ENCODE data around the gene CDPF1. TPM values are rescaled to one million over a fixed set of nuclear protein-coding genes. Genes with fewer than 3 reads are reported as not detected.

The CDPF1 gene, protein sequence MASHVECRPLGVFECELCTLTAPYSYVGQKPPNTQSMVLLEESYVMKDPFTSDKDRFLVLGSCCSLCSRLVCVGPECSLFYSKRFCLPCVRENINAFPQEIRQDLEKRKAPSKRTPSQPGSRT
- 9.8 TPM for polyA plus RNA-seq (2013, experiment 1 of 2)
- polyA plus RNA-seq (2013, experiment 2 of 2), result 11.0 TPM

DNA sequence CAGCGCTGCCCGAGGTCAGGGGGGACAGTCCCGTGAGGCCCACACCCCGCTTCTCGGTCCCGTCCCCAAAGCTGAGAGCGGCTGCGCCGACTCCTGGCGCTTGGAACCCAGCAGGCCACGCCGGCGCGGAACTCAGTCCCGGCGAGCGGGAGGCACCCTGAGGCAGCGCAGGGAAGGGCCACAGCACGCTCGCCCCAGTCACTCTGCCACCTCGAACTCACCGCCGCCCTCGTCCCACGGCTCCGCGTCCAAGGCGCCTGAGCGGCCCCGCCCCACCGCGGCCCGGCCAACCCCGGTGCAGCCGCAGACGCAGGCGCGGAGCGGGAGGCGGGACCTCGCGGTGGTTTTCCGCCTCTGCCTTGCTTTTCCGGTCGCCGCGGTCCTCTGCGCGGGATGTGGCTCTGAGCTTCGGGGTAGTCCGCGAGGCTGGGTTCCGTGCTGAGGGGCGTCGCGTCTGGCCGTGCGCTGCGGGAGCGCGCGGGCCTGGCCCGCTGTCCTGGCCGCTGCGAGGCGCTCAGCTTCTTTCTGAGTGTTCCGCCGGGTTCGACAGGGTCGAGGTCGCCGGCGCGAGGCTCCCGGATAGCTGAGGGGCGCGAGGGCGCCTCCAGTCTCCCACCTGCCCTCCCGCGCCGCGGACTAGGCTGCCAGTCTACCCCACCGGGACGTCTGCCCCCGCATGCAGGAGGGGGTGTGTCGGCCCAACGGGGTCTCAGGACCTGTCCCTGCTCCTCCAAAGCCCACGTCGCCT is at the start of gene CDPF1:
TSS of gene CDPF1 (minus strand) at position 259 of the 748 bp plus-strand sequence. CDS start 2,009 bp downstream, outside the sequence.
- Histone ChIP-seq H3K36me3 (ENCODE audit: control insufficient read depth, insufficient read depth, low read length) (no peaks in the 10 kb centered on the region), H3K27ac (ENCODE audit: low read depth, low read length, severe bottlenecking) (peak within 1 kb of the TSS; percentile 49), H3K9me3 (ENCODE audit: control insufficient read depth, low read length) (no peaks in the 10 kb centered on the region), H3K4me3 (ENCODE audit: extremely low read depth, insufficient read depth, low read length, poor library complexity, severe bottlenecking) (peak within 1 kb of the TSS; percentile 60), H3K4me1 (ENCODE audit: control insufficient read depth, insufficient read depth, low read length, poor library complexity, severe bottlenecking) (peaks cover 4% of the 10 kb centered on the region)
- WGBS, 2 experiments (ENCODE audit: insufficient coverage in 2 of 2), result 2 to 3% methylated on average over 86 to 88 of the region's 89 CpGs

GRCh38 chr22:46299101-46299500 is 49.0 kb upstream of the CDPF1 start:
- Histone ChIP-seq H3K27ac (ENCODE audit: low read depth, low read length, severe bottlenecking) (no peak overlapping the region), H3K4me3 (ENCODE audit: extremely low read depth, insufficient read depth, low read length, poor library complexity, severe bottlenecking) (no peak overlapping the region), H3K36me3 (ENCODE audit: control insufficient read depth, insufficient read depth, low read length) (peaks cover 50% of the 10 kb centered on the region), H3K4me1 (ENCODE audit: control insufficient read depth, insufficient read depth, low read length, poor library complexity, severe bottlenecking) (peaks cover 4% of the 10 kb centered on the region), H3K9me3 (ENCODE audit: control insufficient read depth, low read length) (no peaks in the 10 kb centered on the region)
- 95 to 97% methylated on average over 12 to 13 of the region's 13 CpGs for WGBS, 2 experiments (ENCODE audit: insufficient coverage in 2 of 2)

GRCh38 chr22:46297151-46297812 is 47.2 kb upstream of the CDPF1 start:
- Histone ChIP-seq H3K4me1 (ENCODE audit: control insufficient read depth, insufficient read depth, low read length, poor library complexity, severe bottlenecking) (peaks cover 8% of the 10 kb centered on the region), H3K36me3 (ENCODE audit: control insufficient read depth, insufficient read depth, low read length) (peaks cover 48% of the 10 kb centered on the region), H3K4me3 (ENCODE audit: extremely low read depth, insufficient read depth, low read length, poor library complexity, severe bottlenecking) (peak overlapping the region; percentile 77), H3K27ac (ENCODE audit: low read depth, low read length, severe bottlenecking) (peak overlapping the region; percentile 49), H3K9me3 (ENCODE audit: control insufficient read depth, low read length) (no peaks in the 10 kb centered on the region)
- WGBS, 2 experiments (ENCODE audit: insufficient coverage in 2 of 2), result 0 to 1% methylated on average over 19 to 26 of the region's 32 CpGs

- Histone ChIP-seq H3K9me3 (ENCODE audit: control insufficient read depth, low read length) (no peaks in the 10 kb centered on the region), H3K4me3 (ENCODE audit: extremely low read depth, insufficient read depth, low read length, poor library complexity, severe bottlenecking) (peak within 1 kb of the TSS; percentile 77), H3K36me3 (ENCODE audit: control insufficient read depth, insufficient read depth, low read length) (peaks cover 46% of the 10 kb centered on the region), H3K27ac (ENCODE audit: low read depth, low read length, severe bottlenecking) (peak within 1 kb of the TSS; percentile 67), H3K4me1 (ENCODE audit: control insufficient read depth, insufficient read depth, low read length, poor library complexity, severe bottlenecking) (peaks cover 8% of the 10 kb centered on the region)
- 0 to 1% methylated on average over 62 to 72 of the region's 76 CpGs for WGBS, 2 experiments (ENCODE audit: insufficient coverage in 2 of 2)
These were observed 46.4 kb upstream of the CDPF1 start, which contains the start of gene GTSE1 for GRCh38 chr22:46296257-46297150. Gene GTSE1 (plus strand): TSS chr22:46296870. CDS start chr22:46297401, 531 bp downstream.

DNA sequence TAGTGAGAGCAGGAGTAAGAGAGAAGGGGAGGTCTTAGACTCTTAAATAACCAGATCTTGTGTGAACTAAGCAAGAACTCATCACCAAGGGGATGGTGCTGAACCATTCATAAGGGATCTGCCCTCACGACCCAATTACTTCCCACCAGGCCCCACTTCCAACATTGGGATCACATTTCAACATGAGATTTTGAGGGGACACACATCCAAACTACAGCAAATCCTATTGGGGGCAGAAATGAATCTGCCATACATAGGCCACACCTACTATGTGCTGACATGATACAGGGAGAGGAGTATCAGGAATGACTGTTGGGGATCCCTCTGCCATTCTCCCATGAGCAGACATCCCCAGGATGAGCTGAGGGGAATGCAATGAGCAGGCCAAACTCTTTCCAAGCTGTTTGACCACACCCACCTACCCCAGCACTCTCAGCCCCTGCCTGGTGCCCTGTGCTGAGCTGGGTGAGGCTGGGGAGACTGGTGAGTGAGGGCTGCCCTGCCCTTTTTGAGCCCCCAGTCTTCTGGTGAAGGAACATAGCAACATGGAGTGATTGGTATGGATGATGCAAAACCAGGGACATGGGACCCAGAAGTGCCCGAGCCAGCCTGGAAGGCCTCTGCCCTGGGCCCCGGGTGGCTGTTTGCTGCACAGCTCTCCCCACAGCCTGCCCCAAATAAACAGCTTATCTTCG is 45.3 kb upstream of the CDPF1 start:
- no peaks in the 10 kb centered on the region for H3K9me3 ChIP-seq (ENCODE audit: control insufficient read depth, low read length)
- H3K36me3 ChIP-seq (ENCODE audit: control insufficient read depth, insufficient read depth, low read length), result peaks cover 43% of the 10 kb centered on the region
- 75 to 89% methylated on average over 2 to 3 of the region's 4 CpGs for WGBS, 2 experiments (ENCODE audit: insufficient coverage in 2 of 2)
- H3K4me1 ChIP-seq (ENCODE audit: control insufficient read depth, insufficient read depth, low read length, poor library complexity, severe bottlenecking), result peaks cover 8% of the 10 kb centered on the region
- H3K27ac ChIP-seq (ENCODE audit: low read depth, low read length, severe bottlenecking), result no peak overlapping the region
- peak overlapping the region; percentile 77 for H3K4me3 ChIP-seq (ENCODE audit: extremely low read depth, insufficient read depth, low read length, poor library complexity, severe bottlenecking)

DNA sequence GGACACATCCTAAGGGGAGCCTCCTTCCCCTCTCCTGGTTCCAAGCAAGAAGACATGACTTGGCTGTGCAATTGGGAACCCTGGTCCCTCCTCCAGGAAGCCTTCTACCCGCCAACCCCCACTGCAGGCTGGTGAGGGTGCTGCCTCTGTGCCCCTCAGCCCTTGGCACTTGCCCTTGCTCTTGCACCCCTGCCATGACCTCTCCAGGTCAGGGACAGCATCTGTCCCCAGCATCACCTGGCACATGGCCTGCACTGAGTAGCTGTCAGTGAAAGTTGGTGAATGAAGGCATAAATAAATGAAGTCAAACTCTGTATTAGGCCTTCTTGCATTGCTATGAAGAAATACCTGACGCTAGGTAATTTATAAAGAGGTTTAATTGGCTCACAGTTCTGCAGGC is 44.7 kb upstream of the CDPF1 start:
- WGBS, 2 experiments (ENCODE audit: insufficient coverage in 2 of 2), result 91 to 96% methylated on average over 2 of the region's 2 CpGs
- Histone ChIP-seq H3K4me1 (ENCODE audit: control insufficient read depth, insufficient read depth, low read length, poor library complexity, severe bottlenecking) (peaks cover 8% of the 10 kb centered on the region), H3K9me3 (ENCODE audit: control insufficient read depth, low read length) (no peaks in the 10 kb centered on the region), H3K27ac (ENCODE audit: low read depth, low read length, severe bottlenecking) (no peak overlapping the region), H3K36me3 (ENCODE audit: control insufficient read depth, insufficient read depth, low read length) (peaks cover 38% of the 10 kb centered on the region), H3K4me3 (ENCODE audit: extremely low read depth, insufficient read depth, low read length, poor library complexity, severe bottlenecking) (no peak overlapping the region)

- H3K36me3 ChIP-seq (ENCODE audit: control insufficient read depth, insufficient read depth, low read length), result peaks cover 27% of the 10 kb centered on the region
- no peaks in the 10 kb centered on the region for H3K9me3 ChIP-seq (ENCODE audit: control insufficient read depth, low read length)
- WGBS, 2 experiments (ENCODE audit: insufficient coverage in 2 of 2), result 77 to 90% methylated on average over 10 to 11 of the region's 11 CpGs
- H3K4me1 ChIP-seq (ENCODE audit: control insufficient read depth, insufficient read depth, low read length, poor library complexity, severe bottlenecking), result peaks cover 6% of the 10 kb centered on the region
- no peak overlapping the region for H3K27ac ChIP-seq (ENCODE audit: low read depth, low read length, severe bottlenecking)
- no peak overlapping the region for H3K4me3 ChIP-seq (ENCODE audit: extremely low read depth, insufficient read depth, low read length, poor library complexity, severe bottlenecking)
These were observed 43.6 kb upstream of the CDPF1 start for GRCh38 chr22:46293577-46294260.

GRCh38 chr22:46292732-46293131 is 42.6 kb upstream of the CDPF1 start:
- WGBS, 2 experiments (ENCODE audit: insufficient coverage in 2 of 2), result 97 to 98% methylated on average over 14 of the region's 14 CpGs
- H3K36me3 ChIP-seq (ENCODE audit: control insufficient read depth, insufficient read depth, low read length), result peaks cover 21% of the 10 kb centered on the region
- peaks cover 4% of the 10 kb centered on the region for H3K4me1 ChIP-seq (ENCODE audit: control insufficient read depth, insufficient read depth, low read length, poor library complexity, severe bottlenecking)
- H3K9me3 ChIP-seq (ENCODE audit: control insufficient read depth, low read length), result no peaks in the 10 kb centered on the region
- H3K27ac ChIP-seq (ENCODE audit: low read depth, low read length, severe bottlenecking), result no peak overlapping the region
- no peak overlapping the region for H3K4me3 ChIP-seq (ENCODE audit: extremely low read depth, insufficient read depth, low read length, poor library complexity, severe bottlenecking)

DNA sequence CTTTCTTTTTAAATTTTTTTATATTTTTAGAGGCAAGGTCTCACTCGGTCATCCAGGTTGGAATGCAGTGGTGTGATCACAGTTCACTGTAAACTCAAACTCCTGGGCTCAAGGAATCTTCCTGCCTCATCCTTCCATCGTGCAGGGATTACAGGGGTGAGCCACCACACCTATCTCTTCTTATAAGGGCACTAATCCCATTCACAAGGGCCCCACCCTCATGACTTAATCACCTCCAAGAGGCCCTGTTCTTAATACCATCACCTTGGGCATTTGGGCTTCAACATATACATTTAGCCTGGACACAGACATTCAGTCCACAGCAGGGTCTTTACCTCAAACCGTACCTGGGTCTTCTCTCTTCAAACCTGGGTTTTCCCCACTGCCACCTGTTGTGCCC is 42.1 kb upstream of the CDPF1 start:
- peaks cover 21% of the 10 kb centered on the region for H3K36me3 ChIP-seq (ENCODE audit: control insufficient read depth, insufficient read depth, low read length)
- H3K27ac ChIP-seq (ENCODE audit: low read depth, low read length, severe bottlenecking), result no peak overlapping the region
- H3K4me1 ChIP-seq (ENCODE audit: control insufficient read depth, insufficient read depth, low read length, poor library complexity, severe bottlenecking), result peaks cover 4% of the 10 kb centered on the region
- no peaks in the 10 kb centered on the region for H3K9me3 ChIP-seq (ENCODE audit: control insufficient read depth, low read length)
- WGBS, 2 experiments (ENCODE audit: insufficient coverage in 2 of 2), result 93 to 100% methylated on average over 2 to 3 of the region's 3 CpGs
- H3K4me3 ChIP-seq (ENCODE audit: extremely low read depth, insufficient read depth, low read length, poor library complexity, severe bottlenecking), result no peak overlapping the region

Measured in mesodermal cell (in vitro differentiated cells).